ENCODE results near the gene ADRM1.

GRCh38 chr20:62265365-62265764, 37.4 kb upstream of the ADRM1 start:
- no peak for TF ChIP-seq ARNT (IDR thresholded peaks at IDR 0.05)
- TF ChIP-seq SUZ12 (IDR thresholded peaks at IDR 0.05) = no peak
- TF ChIP-seq BHLHE40 (IDR thresholded peaks at IDR 0.05; ENCODE audit: borderline replicate concordance) = no peak
- TF ChIP-seq PKNOX1 (IDR thresholded peaks at IDR 0.05) = no peak
- no peak for TF ChIP-seq FOXK2 (IDR thresholded peaks at IDR 0.05)
- no peak for TF ChIP-seq SP1 (IDR thresholded peaks at IDR 0.05)
- TF ChIP-seq HDGF (IDR thresholded peaks at IDR 0.05; ENCODE audit: borderline replicate concordance) = no peak
- TF ChIP-seq FOXA1 (IDR thresholded peaks at IDR 0.05) = no peak
- no peak for TF ChIP-seq NFRKB (IDR thresholded peaks at IDR 0.05)
- TF ChIP-seq ELF4 (IDR thresholded peaks at IDR 0.05) = no peak
- TF ChIP-seq ZNF384 (IDR thresholded peaks at IDR 0.05) = no peak
- TF ChIP-seq L3MBTL2 (conservative IDR thresholded peaks at IDR 0.05) = no peak

Data from HEK293T (cell line).